Non-pigmented ciliary epithelial cell (primary cell): ENCODE measurements around the gene PPP2R1A.
A peak's percentile ranks its signal among the peaks of the same experiment; 100 is the strongest.
"Not testable (repeated sequence)": the region's sequence is repeated elsewhere in the genome, so short reads cannot be mapped to it uniquely, and the experiment has no call there.

ENCODE experiments used
- DNase-seq: peaks from one replicate; pipeline ENCODE4 v3.0.0-alpha.2; 2010; ENCODE audit warnings: low read depth

Gene PPP2R1A

DNA sequence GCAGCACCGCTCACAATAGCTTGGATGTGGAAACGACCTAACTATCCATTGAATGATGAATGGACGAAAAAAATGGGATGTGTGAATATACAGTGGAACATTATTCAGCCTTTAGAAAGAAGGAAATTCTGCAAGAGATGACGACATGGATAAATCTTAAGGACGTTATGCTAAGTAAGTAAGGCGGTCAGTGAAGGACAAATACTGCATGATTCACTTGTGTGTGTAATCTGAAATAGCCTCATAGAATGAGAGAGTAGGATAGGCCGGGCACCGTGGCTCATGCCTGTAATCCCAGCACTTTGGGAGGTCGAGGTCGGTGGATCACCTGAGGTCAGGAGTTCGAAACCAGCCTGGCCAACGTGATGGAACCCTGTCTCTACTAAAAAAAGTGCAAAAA is 54.2 kb downstream of the PPP2R1A start:
- no peak for DNase-seq

- no peak for DNase-seq
Observed at GRCh38 chr19:52248241-52248640, 58.4 kb downstream of the PPP2R1A start.

GRCh38 chr19:52258426-52258825 is 68.6 kb downstream of the PPP2R1A start:
- no peak for DNase-seq

GRCh38 chr19:52265556-52265955 is 75.7 kb downstream of the PPP2R1A start:
- not testable (repeated sequence) for DNase-seq

GRCh38 chr19:52269338-52270261 is 79.7 kb downstream of the PPP2R1A start, which contains the start of gene ZNF766:
TSS of gene ZNF766 (plus strand) at chr19:52269587. CDS start at chr19:52269614, 27 bp downstream.
- peak; percentile 70 for DNase-seq

- no peak for DNase-seq
Observed at GRCh38 chr19:52270266-52270885, 80.5 kb downstream of the PPP2R1A start.

- no peak for DNase-seq
Observed at GRCh38 chr19:52273301-52273700, 83.4 kb downstream of the PPP2R1A start.

GRCh38 chr19:52274191-52274590 is 84.3 kb downstream of the PPP2R1A start:
- DNase-seq = no peak

GRCh38 chr19:52275988-52276387 is 86.1 kb downstream of the PPP2R1A start:
- no peak for DNase-seq

DNA sequence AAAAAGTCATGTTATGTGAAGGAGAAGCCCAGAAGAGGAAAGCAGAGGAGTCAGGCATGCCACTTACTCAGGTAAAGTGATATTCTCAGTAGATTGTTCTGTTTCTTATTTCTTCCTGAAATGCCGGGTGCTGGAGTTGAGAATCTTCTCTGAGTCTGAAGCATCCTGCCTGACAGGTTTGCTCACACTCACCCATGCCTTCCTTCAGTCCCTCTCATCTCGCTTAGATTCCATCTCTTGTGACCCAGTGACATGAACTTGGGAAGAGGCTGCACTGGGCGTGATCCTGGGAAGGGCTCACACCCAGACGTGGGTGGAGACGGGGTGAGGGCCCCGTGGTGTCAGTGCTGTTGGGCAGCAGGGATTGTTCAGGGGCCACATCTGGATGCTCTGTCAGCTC is 87.6 kb downstream of the PPP2R1A start:
- DNase-seq = no peak
